OCI-LY3 (cell line): Measurements from ENCODE around the gene HERC2.

Experiments
- H2AFZ ChIP-seq: fragments of 200-600, 300-600 bp; shearing (Covaris generic); 2 replicates; pipeline ENCODE4 v1.6.0; 2014; ENCODE audit warnings: antibody characterized with exemption, low read depth, low read length
- H3K27ac ChIP-seq: fragments of 200-600, 300-600 bp; sonication (generic); 2 replicates; pipeline ENCODE4 v1.5.1; 2014; ENCODE audit warnings: mild to moderate bottlenecking, low read length, moderate library complexity, mixed read lengths
- H3K27me3 ChIP-seq: fragments of 200-600, 300-600 bp; sonication (generic); 2 replicates; pipeline ENCODE4 v1.6.1; 2014; ENCODE audit warnings: low read depth, low read length, mixed read lengths
- H3K36me3 ChIP-seq: fragments of 200-600, 300-600 bp; sonication (generic); replicated peaks from 2 replicates; pipeline ENCODE3; 2014; ENCODE audit warnings: low read depth, low read length, mixed read lengths
- H3K4me1 ChIP-seq: fragments of 300-600, 200-600 bp; sonication (generic); 2 replicates; pipeline ENCODE4 v1.6.1; 2014; ENCODE audit warnings: low read length, mixed read lengths
- H3K4me2 ChIP-seq: fragments of 200-600, 300-600 bp; sonication (generic); 2 replicates; pipeline ENCODE4 v1.6.1; 2014; ENCODE audit warnings: low read length, mixed read lengths
- H3K4me3 ChIP-seq: fragments of 300-600, 200-600 bp; sonication (generic); 2 replicates; pipeline ENCODE4 v1.5.1; 2014; ENCODE audit warnings: antibody characterized with exemption, mild to moderate bottlenecking, low read length, moderate library complexity
- H3K79me2 ChIP-seq: fragments of 300-600, 200-600 bp; shearing (Covaris generic); 2 replicates; pipeline ENCODE4 v1.6.1; 2014; ENCODE audit warnings: mild to moderate bottlenecking, low read length, mixed read lengths
- H3K9ac ChIP-seq: fragments of 300-600, 200-600 bp; shearing (Covaris generic); 2 replicates; pipeline ENCODE4 v1.6.0; 2014; ENCODE audit warnings: mild to moderate bottlenecking, low read length, moderate library complexity
- H3K9me3 ChIP-seq: fragments of 200-600, 300-600 bp; shearing (Covaris generic); 2 replicates; pipeline ENCODE4 v1.6.1; 2014; ENCODE audit warnings: low read length, mixed read lengths; ENCODE audit not compliant: insufficient read depth
- H4K20me1 ChIP-seq: fragments of 200-600, 300-600 bp; sonication (generic); 2 replicates; pipeline ENCODE4 v1.6.1; 2016; ENCODE audit warnings: low read length, mixed read lengths; ENCODE audit not compliant: insufficient read depth
- EZH2phosphoT487 ChIP-seq: fragments of 200-600 bp; shearing (Covaris generic); IDR thresholded peaks from 2 replicates; pipeline ENCODE4 v1.6.1; 2018; ENCODE audit warnings: antibody characterized with exemption, mixed run types, low read depth
- TF ChIP-seq, protein P1 (sequence below): fragments of 200-600, 300-600 bp; sonication (generic); IDR thresholded peaks from 2 replicates; pipeline ENCODE4 v1.5.1; 2014; ENCODE audit warnings: antibody characterized with exemption, low read length, low read depth

Gene HERC2

DNA sequence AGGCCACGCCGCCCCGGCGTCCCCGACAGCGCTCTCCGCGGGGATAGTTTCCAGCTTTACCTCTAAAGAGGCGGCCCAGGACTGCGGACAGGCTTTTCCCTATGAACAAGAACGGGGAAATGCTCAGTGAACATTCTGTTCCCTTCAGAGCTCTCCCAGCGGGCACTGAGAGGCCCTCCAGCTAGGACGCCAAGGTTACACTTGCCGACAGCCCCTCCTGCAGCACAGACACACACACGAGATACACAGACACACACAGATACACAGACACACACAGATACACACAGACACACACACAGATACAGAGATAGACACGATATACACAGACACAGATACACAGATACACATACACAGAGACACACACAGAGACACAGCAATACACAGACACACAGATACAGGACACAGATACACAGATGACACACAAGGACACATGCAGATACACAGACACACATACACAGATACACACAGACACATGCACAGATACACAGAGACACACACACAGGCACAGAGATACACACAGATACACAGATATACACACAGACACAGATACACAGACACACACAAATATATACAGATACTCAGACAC is 222.3 kb downstream of the HERC2 start:
- no peaks in the 10 kb centered on the region for H3K27me3 ChIP-seq
- no peak overlapping the region for H3K4me2 ChIP-seq
- no peak overlapping the region for H3K27ac ChIP-seq
- H3K9me3 ChIP-seq, result no peaks in the 10 kb centered on the region
- no peak overlapping the region for H3K4me3 ChIP-seq
- H4K20me1 ChIP-seq, result no peaks in the 10 kb centered on the region
- no peak overlapping the region for H3K9ac ChIP-seq
- H2AFZ ChIP-seq, result no peak overlapping the region
- TF ChIP-seq, protein P1, sequence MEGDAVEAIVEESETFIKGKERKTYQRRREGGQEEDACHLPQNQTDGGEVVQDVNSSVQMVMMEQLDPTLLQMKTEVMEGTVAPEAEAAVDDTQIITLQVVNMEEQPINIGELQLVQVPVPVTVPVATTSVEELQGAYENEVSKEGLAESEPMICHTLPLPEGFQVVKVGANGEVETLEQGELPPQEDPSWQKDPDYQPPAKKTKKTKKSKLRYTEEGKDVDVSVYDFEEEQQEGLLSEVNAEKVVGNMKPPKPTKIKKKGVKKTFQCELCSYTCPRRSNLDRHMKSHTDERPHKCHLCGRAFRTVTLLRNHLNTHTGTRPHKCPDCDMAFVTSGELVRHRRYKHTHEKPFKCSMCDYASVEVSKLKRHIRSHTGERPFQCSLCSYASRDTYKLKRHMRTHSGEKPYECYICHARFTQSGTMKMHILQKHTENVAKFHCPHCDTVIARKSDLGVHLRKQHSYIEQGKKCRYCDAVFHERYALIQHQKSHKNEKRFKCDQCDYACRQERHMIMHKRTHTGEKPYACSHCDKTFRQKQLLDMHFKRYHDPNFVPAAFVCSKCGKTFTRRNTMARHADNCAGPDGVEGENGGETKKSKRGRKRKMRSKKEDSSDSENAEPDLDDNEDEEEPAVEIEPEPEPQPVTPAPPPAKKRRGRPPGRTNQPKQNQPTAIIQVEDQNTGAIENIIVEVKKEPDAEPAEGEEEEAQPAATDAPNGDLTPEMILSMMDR, result no peak
- no peak for TF ChIP-seq EZH2phosphoT487
- H3K4me1 ChIP-seq, result no peaks in the 10 kb centered on the region
- H3K79me2 ChIP-seq, result no peaks in the 10 kb centered on the region
- no peaks in the 10 kb centered on the region for H3K36me3 ChIP-seq

DNA sequence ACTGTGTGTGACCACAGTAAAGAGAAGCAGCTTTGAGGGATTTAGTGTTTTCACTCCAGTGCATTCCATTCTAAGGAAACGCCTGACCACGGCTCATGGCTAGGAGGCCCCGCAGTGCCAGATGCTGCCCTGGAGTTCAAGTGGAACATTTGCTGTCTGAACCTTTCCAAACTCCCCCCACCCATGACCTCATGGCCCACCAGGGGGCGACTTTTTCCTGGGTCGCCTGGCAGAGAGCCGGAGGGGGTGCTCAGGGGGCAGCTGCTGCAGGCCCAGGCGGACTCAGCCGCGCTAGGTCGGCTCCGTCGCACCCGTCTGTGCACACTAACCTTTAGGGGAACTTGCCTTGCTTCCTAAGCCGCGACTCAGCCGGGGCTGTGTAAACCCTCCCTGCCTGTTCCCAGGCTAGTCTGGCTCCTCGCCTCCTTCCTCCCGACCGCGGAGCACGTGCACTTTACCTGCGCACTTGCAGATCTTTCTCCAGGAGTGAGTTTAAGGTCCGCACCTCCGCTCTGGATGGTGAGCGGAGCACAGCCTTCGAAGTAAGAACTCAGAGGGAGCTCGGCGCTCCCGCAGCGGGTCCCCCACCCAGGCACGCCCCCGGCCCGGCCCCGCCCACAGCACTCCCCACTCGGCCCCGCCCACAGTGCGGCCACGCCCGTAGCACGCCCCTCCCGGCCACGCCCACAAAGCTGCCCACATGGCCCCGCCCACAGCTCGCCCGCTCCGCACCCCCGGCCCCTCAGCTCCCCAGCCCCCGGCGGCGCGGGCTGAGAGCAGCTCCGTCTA is 223.0 kb downstream of the HERC2 start, which contains the start of gene OCA2:
OCA2 (minus strand) TSS at position 550 of the 789 bp plus-strand sequence. CDS start 17,441 bp downstream, outside the sequence.
- no peaks in the 10 kb centered on the region for H3K9me3 ChIP-seq
- H2AFZ ChIP-seq, result no peak within 1 kb of the TSS
- no peak within 1 kb of the TSS for H3K27ac ChIP-seq
- TF ChIP-seq, protein P1, result no peak
- no peak for TF ChIP-seq EZH2phosphoT487
- H4K20me1 ChIP-seq, result no peaks in the 10 kb centered on the region
- no peak within 1 kb of the TSS for H3K4me3 ChIP-seq
- H3K9ac ChIP-seq, result no peak within 1 kb of the TSS
- H3K36me3 ChIP-seq, result no peaks in the 10 kb centered on the region
- H3K27me3 ChIP-seq, result no peaks in the 10 kb centered on the region
- no peaks in the 10 kb centered on the region for H3K79me2 ChIP-seq
- H3K4me1 ChIP-seq, result no peaks in the 10 kb centered on the region
- no peak within 1 kb of the TSS for H3K4me2 ChIP-seq

DNA sequence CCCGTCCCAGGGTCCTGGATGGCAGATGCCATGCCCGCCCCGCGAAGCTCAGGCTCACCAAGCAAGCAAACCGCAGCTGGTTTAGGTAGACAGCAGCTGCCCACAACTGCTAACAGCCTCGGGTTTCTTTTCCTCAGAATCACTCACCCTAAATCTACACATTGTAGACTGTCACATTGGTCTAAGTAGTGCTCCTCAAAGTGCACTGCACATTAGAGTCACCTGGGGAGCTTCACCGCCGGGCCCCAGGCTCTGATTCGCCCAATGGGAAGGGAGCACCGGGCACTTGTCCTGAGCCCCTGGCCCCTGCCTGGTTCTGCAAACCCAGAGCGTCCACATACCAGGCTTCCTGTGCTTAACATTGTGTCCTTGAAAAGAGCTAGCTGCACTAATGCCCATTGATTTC is 223.6 kb downstream of the HERC2 start:
- H4K20me1 ChIP-seq, result no peaks in the 10 kb centered on the region
- no peaks in the 10 kb centered on the region for H3K27me3 ChIP-seq

More for the DNA sequence above, 223.6 kb downstream of the HERC2 start:
- Histone ChIP-seq H3K79me2 (no peaks in the 10 kb centered on the region), H3K9me3 (no peaks in the 10 kb centered on the region), H3K36me3 (no peaks in the 10 kb centered on the region), H2AFZ (no peak overlapping the region), H3K27ac (no peak overlapping the region), H3K4me2 (no peak overlapping the region), H3K4me3 (no peak overlapping the region), H3K9ac (no peak overlapping the region), H3K4me1 (no peaks in the 10 kb centered on the region)
- TF ChIP-seq EZH2phosphoT487, result no peak
- TF ChIP-seq, protein P1, result no peak
